GM18498 (cell line): Measurements from ENCODE around the gene OTUD1.
"Not testable (repeated sequence)": the region's sequence is repeated elsewhere in the genome, so short reads cannot be mapped to it uniquely, and the experiment has no call there.

Experiments used
- ATAC-seq: cut with Tn5 transposase; IDR thresholded peaks from one replicate; pipeline ENCODE4 v1.9.1; 2021; ENCODE audit warnings: mild to moderate bottlenecking, moderate library complexity; ENCODE audit not compliant: unreplicated experiment

Gene OTUD1, protein sequence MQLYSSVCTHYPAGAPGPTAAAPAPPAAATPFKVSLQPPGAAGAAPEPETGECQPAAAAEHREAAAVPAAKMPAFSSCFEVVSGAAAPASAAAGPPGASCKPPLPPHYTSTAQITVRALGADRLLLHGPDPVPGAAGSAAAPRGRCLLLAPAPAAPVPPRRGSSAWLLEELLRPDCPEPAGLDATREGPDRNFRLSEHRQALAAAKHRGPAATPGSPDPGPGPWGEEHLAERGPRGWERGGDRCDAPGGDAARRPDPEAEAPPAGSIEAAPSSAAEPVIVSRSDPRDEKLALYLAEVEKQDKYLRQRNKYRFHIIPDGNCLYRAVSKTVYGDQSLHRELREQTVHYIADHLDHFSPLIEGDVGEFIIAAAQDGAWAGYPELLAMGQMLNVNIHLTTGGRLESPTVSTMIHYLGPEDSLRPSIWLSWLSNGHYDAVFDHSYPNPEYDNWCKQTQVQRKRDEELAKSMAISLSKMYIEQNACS

DNA sequence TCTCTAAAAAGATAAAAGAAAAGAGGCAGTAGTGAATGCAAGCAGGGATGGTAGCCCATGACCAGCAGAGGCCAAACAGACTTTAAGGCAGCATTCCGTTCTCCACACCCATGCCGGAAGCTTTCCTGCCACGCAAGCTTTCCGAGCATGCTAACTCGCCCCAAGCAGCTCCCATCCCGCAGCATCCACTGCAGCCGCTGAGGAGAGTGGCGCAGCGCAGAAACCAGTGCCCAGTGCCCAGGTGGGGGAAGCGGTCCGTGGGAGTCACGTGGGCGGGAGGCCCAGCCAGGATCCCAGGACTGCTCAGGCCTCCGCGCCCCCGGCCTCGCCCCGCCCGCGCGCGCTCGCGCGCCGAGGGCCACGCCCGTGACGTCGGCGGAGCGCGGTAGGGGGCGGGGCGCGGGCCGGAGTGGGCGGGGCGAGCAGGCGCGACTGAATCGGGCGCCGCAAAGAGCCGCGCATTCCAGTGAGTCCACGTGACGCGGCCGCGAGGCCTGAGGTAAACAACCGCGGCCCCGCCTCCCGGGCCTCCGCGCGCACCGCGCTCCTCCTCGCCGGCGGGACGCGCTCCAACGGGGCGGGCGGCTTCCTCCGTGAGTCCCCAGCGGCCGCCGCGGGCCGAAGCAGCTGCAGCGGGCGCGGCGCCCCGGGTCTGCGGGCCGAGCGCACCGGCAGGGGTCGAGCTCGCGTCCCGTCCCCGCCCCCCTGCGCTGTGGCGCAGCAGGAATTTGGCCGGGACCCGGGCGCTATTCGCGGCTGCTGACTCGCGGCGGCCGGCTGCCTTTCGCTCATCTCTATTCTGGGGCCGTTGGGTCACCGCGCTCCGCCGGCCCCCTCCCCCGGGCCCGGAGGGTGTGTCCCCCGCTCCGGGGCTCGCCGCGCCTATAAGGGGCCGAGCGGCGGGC, at the start of gene OTUD1:
Gene OTUD1, plus strand, starts transcription at position 529 of the 905 bp plus-strand sequence. CDS start 383 bp downstream, outside the sequence.
- peak; percentile 82 for ATAC-seq

DNA sequence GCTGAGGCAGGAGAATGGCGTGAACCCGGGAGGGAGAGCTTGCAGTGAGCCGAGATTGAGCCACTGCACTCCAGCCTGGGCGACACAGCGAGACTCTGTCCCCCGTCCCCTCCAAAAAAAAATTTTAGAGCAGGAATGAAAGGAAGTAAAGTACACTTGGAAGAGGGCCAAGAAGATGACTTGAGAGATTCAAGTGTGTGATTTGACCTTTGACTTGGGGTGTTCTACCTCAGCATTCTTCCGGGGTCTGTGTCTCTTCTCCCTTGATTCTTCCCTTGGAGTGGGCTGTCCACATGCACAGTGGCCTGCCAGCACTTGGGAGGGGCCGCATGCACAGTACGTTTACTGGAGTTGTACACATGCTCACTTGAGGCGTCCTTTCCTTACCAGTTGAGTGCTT, 48.5 kb upstream of the OTUD1 start:
- not testable (repeated sequence) for ATAC-seq

DNA sequence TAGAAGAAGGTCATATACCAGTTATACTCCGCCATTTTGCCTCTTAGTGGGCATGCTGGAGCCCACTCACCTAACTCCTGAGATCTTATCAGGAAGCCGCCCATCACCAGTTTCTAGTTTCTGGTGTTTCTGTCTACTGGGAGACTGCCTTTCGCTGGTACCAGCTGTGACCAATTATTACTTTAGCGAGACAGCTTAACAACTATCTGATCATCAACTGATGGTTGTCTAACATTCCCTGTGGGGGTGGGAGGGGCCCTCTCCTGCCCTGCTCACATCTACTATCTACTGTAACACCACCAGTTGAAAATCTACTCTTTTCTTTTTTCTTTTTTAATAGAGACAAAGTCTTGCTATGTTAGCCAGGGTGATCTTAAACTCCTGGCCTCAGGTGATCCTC, 48.1 kb upstream of the OTUD1 start:
- no peak for ATAC-seq

DNA sequence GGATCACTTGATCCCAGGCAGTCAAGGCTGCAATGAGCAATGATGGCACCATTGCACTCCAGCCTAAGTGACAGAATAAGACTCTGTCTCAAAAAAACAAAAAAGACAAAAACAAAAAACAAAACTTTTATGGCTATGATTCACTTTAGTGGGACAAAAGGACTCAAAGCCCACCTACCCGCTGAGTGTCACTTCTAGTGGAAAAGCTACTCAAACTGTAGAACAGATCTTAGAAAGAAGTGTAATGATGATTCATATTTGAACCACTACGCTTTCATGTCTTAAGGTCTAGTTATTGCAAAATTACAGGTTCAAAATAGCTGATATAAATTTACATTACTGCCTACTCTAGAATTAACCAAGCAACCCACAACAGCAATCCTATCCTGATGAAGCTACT, 47.1 kb upstream of the OTUD1 start:
- no peak for ATAC-seq

DNA sequence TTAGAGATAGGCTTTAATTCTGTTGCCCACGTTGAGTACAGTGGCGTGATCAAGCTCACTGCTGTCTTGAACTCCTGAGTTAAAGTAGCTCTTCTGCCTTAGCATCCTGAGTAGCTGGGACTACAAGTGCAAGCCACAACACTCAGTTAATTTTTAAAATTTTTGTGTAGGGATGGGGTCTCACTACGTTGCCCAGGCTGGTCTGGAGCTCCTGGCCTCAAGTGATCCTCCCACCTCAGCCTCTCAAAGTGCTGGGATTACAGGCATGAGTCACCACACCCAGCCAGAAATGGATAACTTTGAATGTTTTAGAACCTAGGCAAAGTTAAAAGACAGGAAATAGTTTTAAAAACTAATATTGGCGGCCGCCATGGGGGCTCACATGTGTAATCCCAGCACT, 43.9 kb upstream of the OTUD1 start:
- ATAC-seq = no peak

DNA sequence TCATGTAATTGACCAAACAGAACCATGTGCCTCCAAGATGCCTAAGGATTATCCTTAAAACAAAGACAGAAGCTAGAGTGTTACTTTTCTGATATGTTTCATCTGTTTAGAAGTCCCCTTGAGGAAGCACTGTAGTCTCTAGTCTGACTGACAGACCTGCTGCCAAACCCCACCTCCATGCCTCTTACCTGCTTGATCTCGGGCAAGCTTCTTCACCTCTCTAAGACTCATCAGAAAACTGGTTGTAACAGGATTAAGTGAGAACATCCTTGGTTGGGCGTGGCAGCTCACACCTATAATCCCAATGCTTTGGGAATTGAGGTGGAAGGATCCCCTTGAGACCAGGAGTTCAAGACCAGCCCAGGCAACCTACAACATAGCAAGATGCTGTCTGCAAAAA, 42.2 kb upstream of the OTUD1 start:
- no peak for ATAC-seq

DNA sequence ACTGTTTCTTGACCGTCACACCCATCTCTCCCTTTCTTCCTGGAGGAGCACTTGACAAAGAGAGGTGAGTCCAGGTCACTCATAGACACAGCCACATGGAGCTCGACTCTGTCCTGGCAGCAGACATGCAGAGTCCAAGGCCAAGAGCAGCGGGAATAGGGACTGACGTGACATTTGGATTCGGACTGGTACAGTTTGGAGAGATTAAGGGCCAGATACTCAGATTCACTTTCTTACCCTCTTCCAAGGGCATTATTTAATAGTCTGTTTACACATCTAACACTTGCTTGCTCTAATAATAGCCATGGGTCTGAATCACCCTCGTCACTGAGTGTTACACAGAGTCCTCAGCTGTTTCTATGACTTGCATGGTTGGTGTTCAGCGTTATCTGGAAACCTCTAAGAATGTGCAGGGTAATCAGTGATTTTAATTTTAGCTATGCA, 39.2 kb upstream of the OTUD1 start:
- no peak for ATAC-seq

DNA sequence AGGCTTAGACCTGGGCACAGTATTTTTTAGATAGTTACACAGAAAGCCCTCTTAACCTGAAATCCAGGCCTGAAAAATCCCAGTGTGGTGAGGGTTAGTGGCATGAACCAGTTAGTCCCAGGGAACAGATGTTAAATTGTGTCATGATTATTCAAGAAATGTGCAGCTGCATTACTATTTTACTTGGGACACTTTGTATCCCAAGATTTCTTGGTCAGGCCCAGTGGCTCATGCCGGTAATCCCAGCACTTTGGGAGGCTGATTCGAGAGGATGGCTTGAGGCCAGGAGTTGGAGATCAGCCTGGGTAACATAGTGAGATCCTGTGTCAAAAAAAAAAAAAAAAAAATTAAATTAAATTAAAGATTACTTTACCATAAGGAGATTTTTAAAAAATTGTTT, 36.0 kb upstream of the OTUD1 start:
- ATAC-seq = no peak

DNA sequence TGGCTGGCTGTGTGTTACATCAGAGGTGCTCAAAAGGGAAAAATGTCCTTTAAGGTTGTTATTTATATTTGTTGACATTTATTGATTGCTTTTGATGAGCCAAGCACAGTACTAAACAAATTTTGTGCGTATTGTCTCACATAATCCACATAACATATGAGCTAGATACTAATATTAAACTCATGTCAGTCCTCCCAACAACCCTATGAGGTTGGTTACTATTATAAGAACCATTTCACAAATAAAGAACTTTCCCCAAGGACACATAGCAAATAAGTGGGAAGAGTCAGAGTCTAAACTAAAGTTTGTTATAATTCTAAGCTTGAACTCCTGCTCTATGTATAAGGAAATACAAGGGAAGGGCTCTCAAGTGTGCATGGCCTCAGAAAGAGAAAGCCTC, 35.6 kb upstream of the OTUD1 start:
- no peak for ATAC-seq

DNA sequence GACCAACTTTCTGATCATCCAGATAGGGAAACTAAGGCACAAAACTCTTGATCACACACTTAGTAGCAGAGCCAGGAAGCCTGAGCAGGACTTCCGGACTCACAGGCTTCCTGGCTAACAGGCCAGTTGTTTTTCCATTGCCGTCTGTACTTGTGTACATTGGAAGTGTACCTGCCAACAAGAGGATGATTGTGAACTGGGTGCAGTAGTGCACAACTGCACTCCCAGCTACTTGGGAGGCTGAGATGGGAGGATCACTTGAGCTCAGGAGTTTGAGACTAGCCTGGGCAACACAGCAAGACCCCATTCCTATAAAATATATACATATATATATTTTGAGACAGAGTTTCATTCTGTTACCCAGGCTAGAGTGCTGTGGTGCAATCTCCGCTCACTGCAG, 35.2 kb upstream of the OTUD1 start:
- ATAC-seq = no peak

DNA sequence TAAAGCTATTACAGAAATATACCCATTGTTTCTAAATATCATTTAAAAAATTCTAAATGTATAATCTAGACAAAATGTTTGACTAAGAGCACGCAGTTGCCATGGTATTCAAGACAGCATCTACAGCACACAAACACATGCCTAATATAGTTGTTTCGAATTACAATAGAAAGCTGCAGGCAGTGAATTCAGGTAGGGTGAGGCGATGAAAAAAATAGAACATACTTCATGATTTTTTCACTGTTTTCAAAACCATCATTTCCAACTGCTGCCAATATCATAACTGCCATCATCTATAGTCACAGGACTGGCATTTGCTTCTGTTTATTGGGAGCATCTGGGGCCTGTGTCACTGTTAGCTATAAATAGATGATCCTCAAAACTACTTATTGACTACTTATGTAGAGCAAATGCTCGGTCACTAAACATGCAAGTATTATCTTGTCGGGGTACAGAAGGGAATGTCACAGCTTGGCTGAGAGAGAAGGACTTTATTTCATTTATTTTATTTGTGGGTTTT, 34.4 kb upstream of the OTUD1 start:
- no peak for ATAC-seq

DNA sequence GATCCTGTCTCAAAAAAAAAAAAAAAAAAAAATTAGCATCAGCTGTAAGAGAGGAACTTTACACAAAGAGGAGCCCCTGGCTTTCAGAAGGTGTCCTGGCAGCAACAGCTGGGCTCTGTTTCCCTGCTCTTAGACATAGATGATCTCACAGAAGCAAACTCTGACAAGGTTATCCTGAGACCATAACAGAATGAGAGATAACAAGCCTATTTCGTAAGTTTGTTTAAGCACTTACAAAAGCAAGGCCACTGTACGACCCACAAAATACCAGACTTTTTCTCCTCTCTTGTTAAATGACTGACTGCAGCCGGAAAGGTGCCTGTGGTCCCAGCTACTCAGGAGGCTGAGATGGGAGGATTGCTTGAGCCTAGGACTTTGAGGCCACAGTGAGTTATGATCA, 33.3 kb upstream of the OTUD1 start:
- no peak for ATAC-seq

DNA sequence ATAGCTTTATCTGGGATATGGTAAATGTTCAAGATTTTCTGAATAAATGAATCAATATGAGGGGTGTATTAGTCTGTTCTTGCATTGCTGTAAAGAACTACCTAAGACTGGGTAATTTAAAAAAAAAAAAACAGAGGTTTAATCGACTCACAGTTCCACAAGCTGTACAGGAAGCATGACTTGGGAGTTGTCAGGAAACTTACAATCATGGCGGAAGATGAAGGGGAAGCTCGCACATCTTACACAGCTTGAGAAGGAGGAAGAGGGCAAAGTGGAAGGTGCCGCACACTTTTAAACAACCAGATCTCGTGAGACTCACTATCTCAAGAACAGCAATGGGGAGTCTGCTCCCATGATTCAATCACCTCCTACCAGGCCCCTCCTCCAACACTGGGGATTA, 32.5 kb upstream of the OTUD1 start:
- ATAC-seq = no peak

DNA sequence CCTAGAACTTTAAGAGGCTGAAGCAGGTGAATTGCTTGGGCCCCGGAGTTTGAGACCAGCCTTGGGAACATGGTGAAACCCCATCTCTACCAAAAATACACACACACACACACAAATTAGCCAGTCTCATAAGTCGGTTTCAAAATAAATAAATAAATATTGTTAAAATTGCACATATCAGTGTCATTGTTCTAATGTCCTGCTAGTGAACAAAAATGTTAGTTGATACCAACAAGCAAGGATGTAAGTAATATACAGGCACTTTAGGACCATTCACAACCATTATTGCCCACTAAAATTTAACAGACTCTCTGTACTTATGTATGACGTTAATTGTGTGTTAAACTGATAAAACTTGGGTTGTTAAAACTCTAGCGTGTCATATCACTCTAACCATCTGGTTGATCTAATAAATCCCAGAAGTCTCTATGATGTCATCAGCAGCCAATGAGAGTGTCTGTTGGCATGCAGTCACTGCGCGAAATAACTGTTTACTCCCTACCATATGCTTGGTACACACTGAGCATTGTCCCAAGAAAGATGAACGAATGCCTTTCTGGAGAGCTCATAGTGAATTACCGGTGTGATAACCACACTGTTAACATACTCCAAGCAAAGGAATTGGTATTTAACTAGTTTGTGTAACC, 30.4 kb upstream of the OTUD1 start:
- ATAC-seq = no peak

DNA sequence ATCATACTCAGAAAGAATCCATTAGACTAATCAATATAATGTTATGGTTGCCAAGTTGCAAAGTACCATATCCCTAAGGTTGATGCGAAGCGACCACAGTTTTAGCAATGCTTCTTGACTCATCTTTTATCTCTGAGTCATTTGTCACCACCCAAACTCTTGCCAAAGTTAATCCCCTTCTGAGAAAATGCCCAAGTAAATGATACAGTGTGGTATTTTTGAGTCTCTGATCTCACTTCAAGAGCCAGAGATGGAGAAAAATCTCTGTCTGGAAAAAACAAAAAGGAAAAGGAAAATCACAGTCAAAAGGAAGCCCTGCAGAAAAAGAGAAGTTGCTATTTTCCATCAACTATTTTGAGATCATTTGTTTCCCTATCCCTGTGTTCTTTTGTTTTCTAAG, 26.7 kb upstream of the OTUD1 start:
- ATAC-seq = no peak

DNA sequence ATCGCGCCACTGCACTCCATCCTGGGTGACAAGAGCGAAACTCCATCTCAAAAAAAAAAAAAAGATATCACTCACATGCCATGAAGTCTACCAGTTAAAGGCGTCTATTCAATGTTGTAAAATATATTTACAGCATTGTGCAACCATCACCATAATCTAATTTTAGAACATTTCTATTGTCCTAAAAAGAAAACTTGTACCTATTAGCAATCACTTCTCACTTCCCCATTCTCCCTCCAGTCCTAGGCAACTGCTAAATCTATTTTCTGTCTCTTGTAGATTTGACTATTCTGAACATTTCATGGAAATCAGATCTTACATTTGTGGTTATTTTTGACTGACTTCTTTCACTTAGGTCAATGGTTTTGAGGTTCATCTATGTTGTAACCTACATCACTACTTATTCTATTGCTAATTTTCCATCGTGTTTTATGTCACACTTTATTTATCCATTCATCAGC, 25.2 kb upstream of the OTUD1 start:
- peak; percentile 92 for ATAC-seq

DNA sequence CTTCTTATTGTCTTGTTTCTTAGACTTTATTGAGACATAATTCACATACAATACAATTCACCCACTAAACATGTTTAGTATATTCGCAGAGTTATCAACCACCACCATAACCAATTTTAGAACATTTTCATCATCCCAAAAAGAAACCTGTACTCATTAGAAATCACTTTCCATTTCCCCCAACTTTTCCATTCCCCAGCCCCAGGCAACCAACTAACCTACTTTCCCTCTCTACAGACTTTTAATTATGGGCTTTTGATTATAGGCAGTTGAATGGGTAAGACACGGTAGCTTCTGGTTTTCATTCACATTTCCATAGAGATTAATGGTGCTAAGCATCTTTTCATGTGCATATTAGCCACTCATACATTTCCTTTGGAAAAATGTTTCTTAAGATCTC, 24.2 kb upstream of the OTUD1 start:
- ATAC-seq = no peak

DNA sequence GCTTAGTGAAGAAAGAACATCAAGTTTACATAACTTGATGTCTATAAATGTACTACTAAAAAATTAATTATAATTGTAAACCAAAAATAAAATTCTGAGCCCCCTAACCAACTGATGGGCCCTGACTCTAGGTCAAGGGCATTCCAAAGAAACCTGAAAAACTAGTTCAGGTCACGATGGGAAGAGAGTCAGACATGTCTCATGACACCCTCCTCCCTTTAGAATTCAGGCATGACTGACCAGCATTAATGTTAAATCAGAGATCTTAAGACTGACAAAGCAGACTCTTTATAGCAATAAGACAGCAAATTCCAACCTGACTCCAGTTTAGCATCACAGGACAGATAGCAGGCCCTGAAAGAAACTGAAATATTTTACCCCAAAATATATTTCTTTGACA, 21.6 kb upstream of the OTUD1 start:
- ATAC-seq = no peak

DNA sequence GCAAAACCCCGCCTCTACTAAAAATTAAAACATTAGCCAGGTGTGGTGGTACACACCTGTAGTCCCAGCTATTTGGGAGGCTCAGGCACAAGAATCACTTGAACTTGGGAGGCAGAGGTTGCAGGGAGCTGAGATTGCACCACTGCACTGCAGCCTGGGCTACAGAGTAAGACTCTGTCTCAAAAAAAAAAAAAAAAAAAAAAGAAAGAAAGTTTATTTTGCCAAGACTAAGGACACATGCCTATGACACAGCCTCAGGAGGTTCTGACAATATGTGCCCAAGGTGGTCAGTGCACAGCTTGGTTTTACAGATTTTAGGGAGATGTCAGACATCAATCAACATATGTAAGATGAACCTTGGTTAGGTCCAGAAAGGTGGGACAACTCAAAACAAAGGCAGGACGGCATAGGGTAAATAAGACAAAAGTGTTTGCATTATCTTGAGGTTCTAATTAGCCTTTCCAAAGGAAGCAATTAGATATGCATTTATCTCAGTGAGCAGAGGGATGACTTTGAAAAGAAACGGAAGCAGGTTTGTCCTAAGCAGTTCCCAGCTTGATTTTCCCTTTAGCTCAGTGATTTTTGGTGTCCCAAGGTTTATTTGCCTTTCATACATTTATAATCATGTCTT, 20.7 kb upstream of the OTUD1 start:
- no peak for ATAC-seq

DNA sequence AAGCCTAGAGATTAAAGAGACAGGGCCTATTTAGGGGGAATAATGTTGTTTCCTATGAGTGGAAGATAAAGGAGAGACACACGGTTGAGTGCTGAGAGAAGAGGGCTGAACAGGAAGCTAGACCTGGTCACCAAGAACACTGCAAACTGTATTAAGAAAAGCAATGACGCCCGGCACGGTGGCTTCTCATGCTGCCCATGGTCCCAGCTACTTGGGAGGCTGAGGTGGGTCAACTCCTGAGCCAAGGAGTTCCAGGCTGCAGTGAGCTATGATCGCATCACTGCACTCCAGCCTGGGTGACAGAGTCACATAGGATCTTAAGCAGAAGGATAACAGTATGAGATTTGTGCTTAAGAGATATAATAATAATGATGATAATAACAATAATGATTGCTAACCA, 19.7 kb upstream of the OTUD1 start:
- ATAC-seq = no peak
